Renal pelvis (tissue), 4 donors: ENCODE measurements around the gene CIB4. TPM values are rescaled to one million over a fixed set of nuclear protein-coding genes. Genes with fewer than 3 reads are reported as not detected.
"Not testable (repeated sequence)": the region's sequence is repeated elsewhere in the genome, so short reads cannot be mapped to it uniquely, and the experiment has no call there.

Source experiments
- DNase-seq: peaks from one replicate; pipeline ENCODE4 v3.0.0-alpha.2; 2013
- polyA plus RNA-seq, 3 donors: library from polyadenylated mRNA; unstranded; fragments of 120-200 nt; gene quantifications; one replicate each; pipeline ENCODE4 v1.2.1, GENCODE V29; 2013; ENCODE audit not compliant: insufficient read length in 3 of 3

CIB4 gene
- polyA plus RNA-seq, 3 donors = 0.28 to 0.78 (median 0.30) TPM

DNA sequence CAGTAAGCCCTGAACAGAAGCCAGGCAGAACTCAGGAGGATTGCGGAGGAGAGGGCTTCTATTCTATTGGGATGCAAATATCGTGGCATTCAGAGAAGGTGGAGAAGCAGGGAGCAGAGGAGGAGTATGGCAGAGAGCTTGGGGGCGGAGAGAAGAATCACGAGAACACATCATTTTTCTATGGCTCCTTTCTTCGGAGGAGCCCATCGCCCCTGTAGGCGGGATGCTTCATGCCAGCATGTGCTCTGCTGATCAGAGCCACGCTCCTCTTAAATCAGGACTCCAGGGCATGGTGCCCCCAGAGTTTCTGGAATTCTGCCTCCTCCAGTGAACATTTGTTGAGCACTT lies 71.1 kb downstream of the CIB4 start:
- DNase-seq = no peak

- DNase-seq = no peak
Measured at GRCh38 chr2:26569216-26570082, 71.7 kb downstream of the CIB4 start.

GRCh38 chr2:26568076-26568890 lies 72.9 kb downstream of the CIB4 start:
- no peak for DNase-seq

DNA sequence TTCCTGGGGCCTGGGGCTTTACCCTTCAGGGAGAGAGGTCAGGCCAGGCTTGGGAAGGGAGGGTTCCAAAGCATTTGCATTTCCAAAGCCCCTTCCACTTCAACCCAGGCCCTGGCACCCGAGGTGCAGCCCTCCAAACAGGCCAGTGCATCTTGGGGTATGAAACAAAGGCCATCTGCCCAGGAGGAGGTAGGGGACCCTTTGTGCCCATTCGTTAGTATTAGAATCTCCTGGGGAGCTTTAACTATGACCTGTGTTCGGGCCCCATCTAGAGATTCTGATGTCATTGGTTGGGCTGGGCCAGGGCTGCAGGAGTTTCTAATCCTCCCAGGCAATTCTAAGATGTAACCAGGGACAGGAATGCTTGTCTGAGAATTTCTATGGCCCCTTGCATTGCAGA lies 73.6 kb downstream of the CIB4 start:
- no peak for DNase-seq

DNA sequence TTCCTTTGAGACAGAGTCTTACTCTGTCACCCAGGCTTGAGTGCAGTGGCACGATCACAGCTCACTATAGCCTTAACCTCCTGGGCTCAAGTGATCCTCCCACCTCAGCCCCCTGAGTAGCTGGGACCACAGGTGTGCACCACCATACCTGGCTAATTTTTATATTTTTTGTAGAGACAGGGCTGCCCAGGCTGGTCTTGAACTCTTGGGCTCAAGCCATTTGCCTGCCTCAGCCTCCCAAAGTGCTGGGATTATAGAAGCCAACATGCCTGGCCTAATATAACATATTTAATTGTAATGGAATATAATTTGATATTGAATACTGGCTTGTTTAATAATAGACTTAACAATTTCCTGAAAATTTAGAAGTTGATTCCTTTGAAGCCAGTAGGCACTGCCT lies 74.4 kb downstream of the CIB4 start:
- not testable (repeated sequence) for DNase-seq

DNA sequence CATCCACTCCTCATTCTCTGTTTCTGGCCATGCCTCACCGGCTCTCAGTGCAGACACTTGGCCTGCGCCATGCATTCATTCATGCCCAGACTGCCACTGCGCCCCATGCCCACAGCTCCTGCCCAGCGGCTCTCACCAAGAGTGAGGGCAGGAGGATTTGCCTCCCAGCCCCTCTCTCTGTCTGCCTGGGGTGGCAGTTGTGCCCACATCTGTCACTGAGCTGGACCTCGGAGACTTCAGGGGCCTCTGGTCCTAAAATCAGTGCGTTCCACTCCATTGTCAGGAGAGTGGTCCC lies 75.1 kb downstream of the CIB4 start:
- no peak for DNase-seq

- no peak for DNase-seq
Measured at GRCh38 chr2:26564121-26564644, 77.0 kb downstream of the CIB4 start.

- DNase-seq = no peak
Measured at GRCh38 chr2:26563686-26564085, 77.5 kb downstream of the CIB4 start.

DNA sequence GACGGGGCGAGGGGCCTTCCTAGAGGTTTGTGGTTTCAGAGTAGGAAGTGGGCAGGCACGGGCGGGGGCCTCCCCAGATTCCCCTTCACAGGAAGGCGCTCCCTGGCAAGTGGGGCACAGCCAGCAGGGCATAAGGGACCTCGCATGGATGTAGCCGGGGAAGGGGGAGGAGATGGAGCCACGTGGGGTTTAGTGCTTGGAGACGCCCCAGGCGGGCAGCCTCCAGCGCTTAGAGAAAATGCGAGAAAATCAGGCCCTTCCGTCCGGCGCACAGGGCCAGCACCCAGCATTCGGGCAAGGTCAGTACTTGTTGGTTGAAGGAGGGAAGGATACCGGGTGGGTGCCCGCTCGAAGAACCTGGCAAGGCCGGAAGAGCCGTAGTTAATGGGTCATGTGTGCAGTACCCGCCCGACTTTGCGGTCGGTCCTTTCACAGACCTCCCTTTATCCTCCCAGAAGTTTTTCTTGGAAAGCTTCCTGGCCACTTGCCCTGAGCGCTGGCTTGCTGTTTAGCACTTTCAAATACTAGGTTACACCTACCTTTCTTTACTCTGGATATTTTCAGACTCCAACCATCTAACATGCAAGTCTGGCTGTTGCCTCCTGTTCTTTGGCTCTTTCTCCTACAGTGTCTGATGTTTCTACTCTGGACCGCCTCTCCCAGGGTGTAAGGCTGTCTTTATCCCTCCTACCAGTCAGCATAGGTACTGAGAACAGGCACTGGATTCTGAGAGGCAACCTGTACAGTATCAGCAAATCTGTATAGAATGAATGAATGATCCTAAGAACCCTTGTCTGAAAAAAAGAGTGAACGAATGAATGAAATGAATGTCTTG lies 78.1 kb downstream of the CIB4 start:
- DNase-seq = peak; percentile 21

GRCh38 chr2:26561918-26562810 lies 79.0 kb downstream of the CIB4 start:
- DNase-seq = peak; percentile 60

DNA sequence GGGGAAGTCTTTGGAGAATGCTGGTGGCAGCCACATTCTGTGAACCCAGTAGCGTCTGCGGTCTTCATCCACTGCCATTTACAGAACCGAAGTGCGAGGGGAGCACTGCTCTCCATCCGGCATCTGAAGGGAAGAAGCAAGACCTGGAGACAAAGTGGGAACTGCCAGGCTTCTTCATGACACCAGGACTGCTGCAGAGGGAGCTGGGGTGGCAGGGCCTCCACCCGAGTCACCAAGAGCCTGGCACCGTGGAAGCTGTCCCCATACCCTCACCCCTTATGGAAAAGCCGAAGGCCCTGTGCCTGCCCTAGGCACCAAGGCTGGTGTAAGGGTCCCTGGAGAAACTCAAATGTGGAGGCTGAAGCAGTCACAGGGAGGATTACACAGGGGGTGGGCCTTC lies 79.8 kb downstream of the CIB4 start:
- DNase-seq = no peak

GRCh38 chr2:26560892-26561291 lies 80.3 kb downstream of the CIB4 start:
- DNase-seq = no peak

GRCh38 chr2:26559556-26559955 lies 81.6 kb downstream of the CIB4 start:
- no peak for DNase-seq

GRCh38 chr2:26559044-26559405 lies 82.1 kb downstream of the CIB4 start:
- no peak for DNase-seq

GRCh38 chr2:26558271-26559043 lies 82.7 kb downstream of the CIB4 start:
- DNase-seq = peak; percentile 60

- DNase-seq = no peak
Measured at GRCh38 chr2:26557244-26557925, 83.8 kb downstream of the CIB4 start.

GRCh38 chr2:26556309-26557243 lies 84.6 kb downstream of the CIB4 start:
- no peak for DNase-seq
